AG04450 (cell line): ENCODE results near the gene EAPP. TPM values are rescaled to one million over a fixed set of nuclear protein-coding genes. Genes with fewer than 3 reads are reported as not detected.

Experiments used
- CTCF ChIA-PET: fragments of 300-600, 350-600 bp; formaldehyde crosslinking; extraction: SDS; loops from one replicate; lab custom pipeline; 2022; ENCODE audit warnings: antibody characterized with exemption, inconsistent platforms; lab: Charles Lee
- POLR2A ChIA-PET: fragments of 350-600 bp; formaldehyde crosslinking; extraction: SDS; loops from one replicate; lab custom pipeline; 2021; ENCODE audit warnings: antibody characterized with exemption, inconsistent platforms; lab: Yijun Ruan, JAX
- DNase-seq: peaks from one replicate; pipeline ENCODE4 v3.0.0-alpha.2; 2011; ENCODE audit warnings: low read depth, low spot score
- H3K27ac ChIP-seq: one replicate; pipeline ENCODE4 v1.5.1; 2012; ENCODE audit warnings: low read depth, low read length, control low read depth
- H3K27me3 ChIP-seq: one replicate; pipeline ENCODE4 v1.6.0; 2012; ENCODE audit warnings: low read length; ENCODE audit not compliant: control insufficient read depth, insufficient read depth
- H3K4me3 ChIP-seq: 2 replicates; pipeline ENCODE4 v1.5.1; 2011; ENCODE audit warnings: mild to moderate bottlenecking, low read depth, low read length, control low read depth
- H3K9me3 ChIP-seq: 2 replicates; pipeline ENCODE4 v1.5.1; 2012; ENCODE audit warnings: low read length; ENCODE audit not compliant: control insufficient read depth, insufficient read depth
- CTCF ChIP-seq: IDR thresholded peaks from 2 replicates; pipeline ENCODE4 v1.5.1; 2011; ENCODE audit warnings: low read depth, low read length, control low read depth, inconsistent platforms
- polyA plus RNA-seq: library from polyadenylated mRNA; depleted of rRNA; stranded (reverse); fragments of >200 nt; gene quantifications from 2 replicates; pipeline ENCODE4 v1.2.3, GENCODE V29; 2011

EAPP gene
- polyA plus RNA-seq, 1 experiment: 66.8 TPM

DNA sequence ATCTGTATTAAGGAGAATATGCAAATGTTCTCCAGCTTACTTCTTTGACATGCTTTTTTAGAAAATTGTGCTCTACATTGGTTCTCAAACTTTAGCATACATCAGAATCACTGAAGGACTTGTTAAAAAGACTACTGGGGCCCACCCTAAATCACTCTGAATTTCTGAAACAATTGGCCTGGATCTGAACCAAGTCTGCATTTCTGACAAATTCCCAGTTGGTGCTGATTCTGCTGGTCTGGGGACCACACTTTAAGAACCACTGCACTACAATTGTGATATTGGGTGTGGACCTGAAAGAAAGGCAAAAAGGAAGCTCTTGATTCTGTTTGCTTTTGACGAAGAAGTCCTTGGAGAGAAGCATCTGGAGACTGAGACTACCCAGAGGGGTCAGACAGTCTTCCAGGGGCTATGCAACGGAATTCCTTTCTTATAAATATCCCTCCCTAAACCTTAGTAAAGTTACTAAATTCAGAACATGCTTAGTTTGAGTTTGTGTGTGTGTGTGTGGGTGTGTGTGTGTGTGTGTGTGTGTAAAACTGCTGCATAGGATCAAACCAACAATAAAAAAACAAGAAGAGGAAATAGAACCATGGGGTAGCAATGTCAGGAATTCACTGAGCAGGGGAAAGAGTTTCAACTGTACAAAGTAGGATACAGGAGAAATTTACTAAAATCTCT is 36.8 kb downstream of the EAPP start:
- DNase-seq: no peak
- Histone ChIP-seq H3K27ac (peak overlapping the region; percentile 54), H3K27me3 (no peaks in the 10 kb centered on the region), H3K9me3 (no peaks in the 10 kb centered on the region), H3K4me3 (no peak overlapping the region)
- CTCF ChIA-PET: interaction anchor here (1.1 to 2.1 kb wide), 2 partner anchors 171 to 180 kb away, joined by 4 to 16 read pairs; no protein-coding TSS in a partner anchor
- POLR2A ChIA-PET: interaction anchor here (1.0 kb wide), 1 partner anchor 42 kb away, joined by 4 read pairs; no protein-coding TSS in a partner anchor
- no peak for TF ChIP-seq CTCF

GRCh38 chr14:34502001-34502400 is 37.5 kb downstream of the EAPP start:
- POLR2A ChIA-PET: interaction anchor here (1.0 kb wide), 1 partner anchor 42 kb away, joined by 4 read pairs; no protein-coding TSS in a partner anchor
- Histone ChIP-seq H3K27ac (no peak overlapping the region), H3K9me3 (no peaks in the 10 kb centered on the region), H3K27me3 (no peaks in the 10 kb centered on the region), H3K4me3 (no peak overlapping the region)
- CTCF ChIA-PET: interaction anchor here (1.1 to 2.1 kb wide), 2 partner anchors 170 to 179 kb away, joined by 4 to 16 read pairs; no protein-coding TSS in a partner anchor
- no peak for DNase-seq
- TF ChIP-seq CTCF: no peak

DNA sequence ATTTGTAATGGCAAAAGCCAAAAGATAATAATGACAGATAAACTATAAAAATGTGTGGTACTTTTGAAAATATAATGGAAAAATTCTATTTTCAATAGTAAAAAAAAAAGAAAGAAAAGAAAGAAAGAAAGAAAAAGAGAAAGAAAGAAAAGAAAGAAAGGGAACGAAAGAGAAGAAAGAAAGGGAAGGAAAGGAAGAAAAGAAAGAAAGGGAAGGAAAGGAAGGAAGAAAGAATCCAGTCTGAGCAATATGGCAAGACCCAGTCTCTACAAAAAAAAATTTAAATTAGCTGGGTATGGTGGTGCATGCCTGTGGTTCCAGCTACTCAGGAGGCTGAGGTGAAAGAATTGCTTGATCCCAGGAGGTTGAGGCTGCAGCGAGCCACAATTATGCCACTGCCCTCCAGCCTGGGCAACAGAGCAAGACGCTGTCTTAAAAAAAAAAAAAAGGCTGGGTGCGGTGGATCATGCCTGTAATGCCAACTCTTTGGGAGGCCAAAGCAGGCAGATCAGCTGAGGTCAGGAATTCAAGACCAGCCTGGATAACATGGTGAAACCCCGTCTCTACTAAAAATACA is 38.4 kb downstream of the EAPP start:
- TF ChIP-seq CTCF: no peak
- no peaks in the 10 kb centered on the region for H3K9me3 ChIP-seq
- ChIA-PET CTCF (interaction anchor here (2.1 kb wide), 1 partner anchor 178 kb away, joined by 16 read pairs; no protein-coding TSS in a partner anchor), POLR2A (no interaction called here)
- no peak overlapping the region for H3K27ac ChIP-seq
- no peaks in the 10 kb centered on the region for H3K27me3 ChIP-seq
- no peak for DNase-seq
- H3K4me3 ChIP-seq: no peak overlapping the region

GRCh38 chr14:34498684-34499412 is 40.7 kb downstream of the EAPP start:
- POLR2A ChIA-PET: interaction anchor here (0.6 kb wide), 1 partner anchor 47 kb away, joined by 3 read pairs; no protein-coding TSS in a partner anchor
- CTCF ChIA-PET: interaction anchor here (0.6 kb wide), 1 partner anchor 8 kb away, joined by 3 read pairs; no protein-coding TSS in a partner anchor
- Histone ChIP-seq H3K27ac (no peak overlapping the region), H3K27me3 (no peaks in the 10 kb centered on the region), H3K4me3 (no peak overlapping the region), H3K9me3 (no peaks in the 10 kb centered on the region)
- 0 out of 2 replicates have a peak, but pooled peaks have one; percentile 39 for TF ChIP-seq CTCF
- DNase-seq: no peak
